HepG2 (cell line): ENCODE results near the gene OR13J1. TPM values are rescaled to one million over a fixed set of nuclear protein-coding genes. Genes with fewer than 3 reads are reported as not detected.

Experiments used
- ATAC-seq: fragments of 200-7000 bp; cut with Tn5 transposase; 3 replicates; pipeline ENCODE4 v1.9.1; 2020; ENCODE audit warnings: mild to moderate bottlenecking, moderate library complexity
- BruUV-seq: library from RNA; stranded (reverse); fragments of 400-500 nt; replicated peaks from 2 replicates; lab custom pipeline; 2021; lab: Mats Ljungman, UMichigan
- CTCF ChIA-PET: fragments of 300-600 bp; formaldehyde crosslinking; extraction: SDS; loops from one replicate; lab custom pipeline; 2021; ENCODE audit warnings: low total read pairs, inconsistent platforms, low intra/inter-chr PET ratio; lab: Yijun Ruan, JAX
- POLR2A ChIA-PET: fragments of 350-600 bp; sonication (Branson Sonifier 250); formaldehyde crosslinking; loops from one replicate; lab custom pipeline; 2020; ENCODE audit warnings: antibody characterized with exemption, inconsistent platforms; lab: Yijun Ruan, JAX
- DNase-seq: peaks from one replicate; pipeline ENCODE4 v3.0.0-alpha.2; 2015; ENCODE audit warnings: low spot score
- FAIRE-seq: peaks from 3 replicates; lab custom pipeline; 2011; peaks lifted over from hg19 to GRCh38; lab: Jason Lieb, UNC
- H2AFZ ChIP-seq: one replicate; pipeline ENCODE4 v1.6.1; 2011; ENCODE audit warnings: low read length, inconsistent platforms
- H3K27ac ChIP-seq: fragments of 300-600 bp; 3 replicates; pipeline ENCODE4 v1.8.0; 2011; ENCODE audit warnings: mixed run types, mild to moderate bottlenecking, mixed read lengths, low read length, inconsistent platforms; ENCODE audit not compliant: insufficient read depth; ENCODE audit errors: extremely low read length
- H3K27me3 ChIP-seq, 2 experiments: fragments of 200-600 bp in 1 of 2; 2 replicates in 1 of 2; 3 replicates in 1 of 2; pipeline versions ENCODE4 v1.6.0 to v1.8.0; 2011; ENCODE audit warnings: low read length in 2 of 2, mild to moderate bottlenecking in 2 of 2, moderate library complexity in 2 of 2, inconsistent platforms in 1 of 2; ENCODE audit not compliant: insufficient read depth in 2 of 2, control insufficient read depth in 1 of 2
- H3K36me3 ChIP-seq, 2 experiments: fragments of 200-600 bp in 1 of 2; replicated peaks in 1 of 2; 2 replicates in 1 of 2; 3 replicates in 1 of 2; pipeline versions ENCODE4 v1.5.1 to v1.8.0; 2011; ENCODE audit warnings: low read length in 2 of 2, inconsistent platforms in 1 of 2; ENCODE audit not compliant: insufficient read depth in 2 of 2, control insufficient read depth in 1 of 2
- H3K4me1 ChIP-seq: 2 replicates; pipeline ENCODE4 v1.5.1; 2012; ENCODE audit warnings: low read length, inconsistent platforms; ENCODE audit not compliant: insufficient read depth
- H3K4me2 ChIP-seq: 2 replicates; pipeline ENCODE4 v1.6.0; 2011; ENCODE audit warnings: low read depth, low read length, inconsistent platforms
- H3K4me3 ChIP-seq, 3 experiments: fragments of 200-600 bp in 1 of 3; sonication (generic), shearing (Covaris generic) in 1 of 3; replicated peaks in 1 of 3; 2 replicates each; pipeline ENCODE4 v1.5.1; 2011 to 2016; ENCODE audit warnings: low read length in 3 of 3, inconsistent platforms in 2 of 3, low read depth in 2 of 3, mild to moderate bottlenecking in 2 of 3, control low read depth in 1 of 3, mixed read lengths in 1 of 3; ENCODE audit not compliant: insufficient read depth in 1 of 3
- H3K79me2 ChIP-seq: one replicate; pipeline ENCODE4 v1.6.1; 2011; ENCODE audit warnings: low read length, inconsistent platforms; ENCODE audit not compliant: insufficient read depth
- H3K9ac ChIP-seq: 2 replicates; pipeline ENCODE4 v1.6.0; 2011; ENCODE audit warnings: mild to moderate bottlenecking, low read depth, low read length, inconsistent platforms; ENCODE audit not compliant: insufficient read depth
- H3K9me3 ChIP-seq: 2 replicates; pipeline ENCODE4 v1.5.1; 2012; ENCODE audit warnings: mild to moderate bottlenecking, low read length
- H4K20me1 ChIP-seq: 2 replicates; pipeline ENCODE4 v1.6.0; 2011; ENCODE audit warnings: inconsistent platforms, mild to moderate bottlenecking, low read length, moderate library complexity; ENCODE audit not compliant: insufficient read depth
- CEBPB ChIP-seq: IDR thresholded peaks from 2 replicates; pipeline ENCODE4 v1.6.1; 2011; ENCODE audit warnings: low read depth, low read length, improper control_type of control experiment, borderline replicate concordance
- DNMT3B ChIP-seq: conservative IDR thresholded peaks from 2 replicates; pipeline ENCODE4 v1.6.1; 2016; ENCODE audit warnings: missing biosample characterization, control low read depth
- MNT ChIP-seq: fragments of 450-650 bp; IDR thresholded peaks from 2 replicates; pipeline ENCODE4 v1.6.1; 2016
- NFKBIZ ChIP-seq: IDR thresholded peaks from 2 replicates; pipeline ENCODE4 v1.6.1; 2018; ENCODE audit warnings: missing genetic modification reagents, missing compliant biosample characterization
- WGBS: methylation state at CpG from one replicate; pipeline ENCODE4 v1.1.6; 2017; ENCODE audit warnings: low lambda C conversion rate; 5-methylcytosine and 5-hydroxymethylcytosine counted together
- in situ Hi-C: cut with HindIII; loops from 2 replicates; pipeline ENCODE4 v1.10.0; 2017; ENCODE audit warnings: low pct_unique_long_range_greater_than_20kb; ENCODE audit not compliant: extremely low pct_ligation_motif_present
- intact Hi-C: fragments of 100-400 bp; cut with micrococcal nuclease; formaldehyde crosslinking; loops from one replicate; pipeline ENCODE4 v1.10.0; 2022; ENCODE audit not compliant: unreplicated experiment
- polyA plus RNA-seq, 8 experiments: library from polyadenylated mRNA; depleted of rRNA in 3 of 8; stranded (reverse) in 7 of 8; unstranded in 1 of 8; fragments of >200 nt; fragmentation: Illumina TruSeq in 4 of 8; extraction: Trizol in 4 of 8; gene quantifications; 2 replicates each; pipeline versions ENCODE4 v1.2.1 to v1.2.3, GENCODE V29; 2011 to 2016; ENCODE audit warnings: low read depth in 4 of 8, missing spikeins in 1 of 8, mixed read lengths in 1 of 8; ENCODE audit not compliant: insufficient read depth in 1 of 8
- total RNA-seq, 5 experiments: library from RNA; depleted of rRNA; stranded (reverse); fragments of >200 nt; fragmentation: Illumina TruSeq; extraction: Trizol; gene quantifications; 2 replicates each; pipeline ENCODE4 v1.2.3, GENCODE V29; 2016; ENCODE audit warnings: low read depth in 1 of 5
- TF ChIP-seq, protein P1 (sequence below): sonication (generic); formaldehyde crosslinking; IDR thresholded peaks from 2 replicates; pipeline ENCODE4 v1.8.1; 2023; ENCODE audit warnings: missing genetic modification reagents, inconsistent platforms, borderline replicate concordance
- TF ChIP-seq, protein P2 (sequence below): sonication (generic); formaldehyde crosslinking; IDR thresholded peaks from 2 replicates; pipeline ENCODE4 v1.5.0; 2020; ENCODE audit warnings: mild to moderate bottlenecking, missing genetic modification reagents
- TF ChIP-seq, protein P3 (sequence below): sonication (generic); formaldehyde crosslinking; IDR thresholded peaks from 2 replicates; pipeline ENCODE4 v1.5.1; 2020; ENCODE audit warnings: mild to moderate bottlenecking, missing genetic modification reagents, moderate library complexity
- TF ChIP-seq, protein P4 (sequence below): sonication (generic); formaldehyde crosslinking; IDR thresholded peaks from 2 replicates; pipeline ENCODE4 v1.4.0; 2020; ENCODE audit warnings: missing genetic modification reagents
- TF ChIP-seq, protein P5 (sequence below): IDR thresholded peaks from 2 replicates; pipeline ENCODE4 v1.6.1; 2016

Gene OR13J1
- total and polyA plus RNA-seq, 2 of the 13 experiments (the other 11 are each of a cell fraction or from before 2014, with no cell fraction given): not detected

GRCh38 chr9:35869621-35870216 is 482 bp downstream of the OR13J1 start:
- H3K27me3 ChIP-seq: peaks cover 0 to 12% of the 10 kb centered on the region in 2 experiments; a peak in 1 of 5 replicates
- H3K9me3 ChIP-seq: no peaks in the 10 kb centered on the region
- DNase-seq (no peak), ATAC-seq (peak; percentile 36; the same call in 1 of the 3 replicates), FAIRE-seq (no peak)
- WGBS: 43% methylated on average over 5 of the region's 19 CpGs
- no peaks in the 10 kb centered on the region for H4K20me1 ChIP-seq
- intact Hi-C loops (no loop called here), in situ Hi-C loops (no loop called here)
- no peak overlapping the region for H3K27ac ChIP-seq
- 0 out of 2 replicates have a peak, but pooled peaks cover 5% of the 10 kb centered on the region for H3K4me1 ChIP-seq
- H3K9ac ChIP-seq: no peak overlapping the region
- POLR2A ChIA-PET: no interaction called here
- H3K4me3 ChIP-seq: no peak overlapping the region
- BruUV-seq: no TSS peak
- TF ChIP-seq, protein P1, sequence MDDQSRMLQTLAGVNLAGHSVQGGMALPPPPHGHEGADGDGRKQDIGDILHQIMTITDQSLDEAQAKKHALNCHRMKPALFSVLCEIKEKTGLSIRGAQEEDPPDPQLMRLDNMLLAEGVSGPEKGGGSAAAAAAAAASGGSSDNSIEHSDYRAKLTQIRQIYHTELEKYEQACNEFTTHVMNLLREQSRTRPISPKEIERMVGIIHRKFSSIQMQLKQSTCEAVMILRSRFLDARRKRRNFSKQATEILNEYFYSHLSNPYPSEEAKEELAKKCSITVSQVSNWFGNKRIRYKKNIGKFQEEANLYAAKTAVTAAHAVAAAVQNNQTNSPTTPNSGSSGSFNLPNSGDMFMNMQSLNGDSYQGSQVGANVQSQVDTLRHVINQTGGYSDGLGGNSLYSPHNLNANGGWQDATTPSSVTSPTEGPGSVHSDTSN (CRISPR knock-in tag): no peak
- TF ChIP-seq, protein P2, sequence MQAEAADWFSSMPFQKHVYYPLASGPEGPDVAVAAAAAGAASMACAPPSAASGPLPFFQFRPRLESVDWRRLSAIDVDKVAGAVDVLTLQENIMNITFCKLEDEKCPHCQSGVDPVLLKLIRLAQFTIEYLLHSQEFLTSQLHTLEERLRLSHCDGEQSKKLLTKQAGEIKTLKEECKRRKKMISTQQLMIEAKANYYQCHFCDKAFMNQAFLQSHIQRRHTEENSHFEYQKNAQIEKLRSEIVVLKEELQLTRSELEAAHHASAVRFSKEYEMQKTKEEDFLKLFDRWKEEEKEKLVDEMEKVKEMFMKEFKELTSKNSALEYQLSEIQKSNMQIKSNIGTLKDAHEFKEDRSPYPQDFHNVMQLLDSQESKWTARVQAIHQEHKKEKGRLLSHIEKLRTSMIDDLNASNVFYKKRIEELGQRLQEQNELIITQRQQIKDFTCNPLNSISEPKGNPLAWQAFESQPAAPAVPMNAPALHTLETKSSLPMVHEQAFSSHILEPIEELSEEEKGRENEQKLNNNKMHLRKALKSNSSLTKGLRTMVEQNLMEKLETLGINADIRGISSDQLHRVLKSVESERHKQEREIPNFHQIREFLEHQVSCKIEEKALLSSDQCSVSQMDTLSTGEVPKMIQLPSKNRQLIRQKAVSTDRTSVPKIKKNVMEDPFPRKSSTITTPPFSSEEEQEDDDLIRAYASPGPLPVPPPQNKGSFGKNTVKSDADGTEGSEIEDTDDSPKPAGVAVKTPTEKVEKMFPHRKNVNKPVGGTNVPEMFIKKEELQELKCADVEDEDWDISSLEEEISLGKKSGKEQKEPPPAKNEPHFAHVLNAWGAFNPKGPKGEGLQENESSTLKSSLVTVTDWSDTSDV (CRISPR knock-in tag): no peak
- TF ChIP-seq, protein P3, sequence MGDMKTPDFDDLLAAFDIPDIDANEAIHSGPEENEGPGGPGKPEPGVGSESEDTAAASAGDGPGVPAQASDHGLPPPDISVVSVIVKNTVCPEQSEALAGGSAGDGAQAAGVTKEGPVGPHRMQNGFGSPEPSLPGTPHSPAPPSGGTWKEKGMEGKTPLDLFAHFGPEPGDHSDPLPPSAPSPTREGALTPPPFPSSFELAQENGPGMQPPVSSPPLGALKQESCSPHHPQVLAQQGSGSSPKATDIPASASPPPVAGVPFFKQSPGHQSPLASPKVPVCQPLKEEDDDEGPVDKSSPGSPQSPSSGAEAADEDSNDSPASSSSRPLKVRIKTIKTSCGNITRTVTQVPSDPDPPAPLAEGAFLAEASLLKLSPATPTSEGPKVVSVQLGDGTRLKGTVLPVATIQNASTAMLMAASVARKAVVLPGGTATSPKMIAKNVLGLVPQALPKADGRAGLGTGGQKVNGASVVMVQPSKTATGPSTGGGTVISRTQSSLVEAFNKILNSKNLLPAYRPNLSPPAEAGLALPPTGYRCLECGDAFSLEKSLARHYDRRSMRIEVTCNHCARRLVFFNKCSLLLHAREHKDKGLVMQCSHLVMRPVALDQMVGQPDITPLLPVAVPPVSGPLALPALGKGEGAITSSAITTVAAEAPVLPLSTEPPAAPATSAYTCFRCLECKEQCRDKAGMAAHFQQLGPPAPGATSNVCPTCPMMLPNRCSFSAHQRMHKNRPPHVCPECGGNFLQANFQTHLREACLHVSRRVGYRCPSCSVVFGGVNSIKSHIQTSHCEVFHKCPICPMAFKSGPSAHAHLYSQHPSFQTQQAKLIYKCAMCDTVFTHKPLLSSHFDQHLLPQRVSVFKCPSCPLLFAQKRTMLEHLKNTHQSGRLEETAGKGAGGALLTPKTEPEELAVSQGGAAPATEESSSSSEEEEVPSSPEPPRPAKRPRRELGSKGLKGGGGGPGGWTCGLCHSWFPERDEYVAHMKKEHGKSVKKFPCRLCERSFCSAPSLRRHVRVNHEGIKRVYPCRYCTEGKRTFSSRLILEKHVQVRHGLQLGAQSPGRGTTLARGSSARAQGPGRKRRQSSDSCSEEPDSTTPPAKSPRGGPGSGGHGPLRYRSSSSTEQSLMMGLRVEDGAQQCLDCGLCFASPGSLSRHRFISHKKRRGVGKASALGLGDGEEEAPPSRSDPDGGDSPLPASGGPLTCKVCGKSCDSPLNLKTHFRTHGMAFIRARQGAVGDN (CRISPR knock-in tag): peak; percentile 21; the same call in 1 of the 2 replicates
- no peak for TF ChIP-seq CEBPB
- no peak for TF ChIP-seq NFKBIZ (CRISPR knock-in tag)
- TF ChIP-seq MNT: 0 out of 2 replicates have a peak, but pooled peaks have one; percentile 22
- TF ChIP-seq, protein P4, sequence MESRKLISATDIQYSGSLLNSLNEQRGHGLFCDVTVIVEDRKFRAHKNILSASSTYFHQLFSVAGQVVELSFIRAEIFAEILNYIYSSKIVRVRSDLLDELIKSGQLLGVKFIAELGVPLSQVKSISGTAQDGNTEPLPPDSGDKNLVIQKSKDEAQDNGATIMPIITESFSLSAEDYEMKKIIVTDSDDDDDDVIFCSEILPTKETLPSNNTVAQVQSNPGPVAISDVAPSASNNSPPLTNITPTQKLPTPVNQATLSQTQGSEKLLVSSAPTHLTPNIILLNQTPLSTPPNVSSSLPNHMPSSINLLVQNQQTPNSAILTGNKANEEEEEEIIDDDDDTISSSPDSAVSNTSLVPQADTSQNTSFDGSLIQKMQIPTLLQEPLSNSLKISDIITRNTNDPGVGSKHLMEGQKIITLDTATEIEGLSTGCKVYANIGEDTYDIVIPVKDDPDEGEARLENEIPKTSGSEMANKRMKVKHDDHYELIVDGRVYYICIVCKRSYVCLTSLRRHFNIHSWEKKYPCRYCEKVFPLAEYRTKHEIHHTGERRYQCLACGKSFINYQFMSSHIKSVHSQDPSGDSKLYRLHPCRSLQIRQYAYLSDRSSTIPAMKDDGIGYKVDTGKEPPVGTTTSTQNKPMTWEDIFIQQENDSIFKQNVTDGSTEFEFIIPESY (CRISPR knock-in tag): peak; percentile 13; the same call in 1 of the 2 replicates
- TF ChIP-seq, protein P5, sequence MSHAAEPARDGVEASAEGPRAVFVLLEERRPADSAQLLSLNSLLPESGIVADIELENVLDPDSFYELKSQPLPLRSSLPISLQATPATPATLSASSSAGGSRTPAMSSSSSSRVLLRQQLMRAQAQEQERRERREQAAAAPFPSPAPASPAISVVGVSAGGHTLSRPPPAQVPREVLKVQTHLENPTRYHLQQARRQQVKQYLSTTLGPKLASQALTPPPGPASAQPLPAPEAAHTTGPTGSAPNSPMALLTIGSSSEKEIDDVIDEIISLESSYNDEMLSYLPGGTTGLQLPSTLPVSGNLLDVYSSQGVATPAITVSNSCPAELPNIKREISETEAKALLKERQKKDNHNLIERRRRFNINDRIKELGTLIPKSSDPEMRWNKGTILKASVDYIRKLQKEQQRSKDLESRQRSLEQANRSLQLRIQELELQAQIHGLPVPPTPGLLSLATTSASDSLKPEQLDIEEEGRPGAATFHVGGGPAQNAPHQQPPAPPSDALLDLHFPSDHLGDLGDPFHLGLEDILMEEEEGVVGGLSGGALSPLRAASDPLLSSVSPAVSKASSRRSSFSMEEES (CRISPR knock-in tag): no peak
- TF ChIP-seq DNMT3B (CRISPR knock-in tag): no peak
- TF ChIP-seq, all 625 proteins: peak for 3
- Histone ChIP-seq H3K36me3 (no peaks in the 10 kb centered on the region), H2AFZ (no peak overlapping the region), H3K79me2 (no peaks in the 10 kb centered on the region), H3K4me2 (no peak overlapping the region)
- CTCF ChIA-PET: no interaction called here
